B cell (primary cell): ENCODE data around the gene ARHGEF6. TPM values are rescaled to one million over a fixed set of nuclear protein-coding genes. Genes with fewer than 3 reads are reported as not detected.

Experiments used
- ATAC-seq: fragments of 200-7000 bp; cut with Tn5 transposase; one replicate; pipeline ENCODE4 v1.10.0; 2021; ENCODE audit warnings: low read depth, mild to moderate bottlenecking, moderate number of reproducible peaks, moderate library complexity
- CTCF ChIA-PET: fragments of 350-600 bp; sonication (Branson Sonifier 250); formaldehyde crosslinking; loops from one replicate; lab custom pipeline; 2021; ENCODE audit warnings: antibody characterized with exemption, inconsistent platforms; lab: Charles Lee
- POLR2A ChIA-PET: fragments of 350-600 bp; sonication (Branson Sonifier 250); formaldehyde crosslinking; loops from one replicate; lab custom pipeline; 2021; ENCODE audit warnings: antibody characterized with exemption; lab: Charles Lee
- DNase-seq: peaks from one replicate; pipeline ENCODE4 v3.0.0; 2013
- H2AFZ ChIP-seq: 2 replicates; pipeline ENCODE4 v1.6.1; 2012; ENCODE audit warnings: mild to moderate bottlenecking, low read depth, low read length; ENCODE audit not compliant: insufficient read depth, poor library complexity, severe bottlenecking
- H3K27ac ChIP-seq, 2 donors: 1 replicate in 1 of 2; 2 replicates in 1 of 2; pipeline ENCODE4 v1.5.1; 2012 to 2013; ENCODE audit warnings: low read length in 2 of 2, mild to moderate bottlenecking in 2 of 2, moderate library complexity in 1 of 2
- H3K27me3 ChIP-seq, 4 experiments: fragments of 200-600 bp in 1 of 4; sonication (generic) in 1 of 4; replicated peaks in 1 of 4; 1 replicate in 2 of 4; 2 replicates in 2 of 4; pipeline versions ENCODE4 v1.6.1 to v1.7.0; 2013 to 2016; ENCODE audit warnings: low read length in 3 of 4, mild to moderate bottlenecking in 2 of 4, mixed read lengths in 1 of 4, moderate library complexity in 1 of 4; ENCODE audit not compliant: insufficient read depth in 4 of 4, control insufficient read depth in 3 of 4; ENCODE audit errors: control extremely low read depth in 1 of 4
- H3K36me3 ChIP-seq, 2 experiments: replicated peaks in 1 of 2; 1 replicate in 1 of 2; 2 replicates in 1 of 2; pipeline versions ENCODE4 v1.6.1 to v1.7.1; 2013; ENCODE audit warnings: low read length in 1 of 2; ENCODE audit not compliant: insufficient read depth in 2 of 2, control insufficient read depth in 1 of 2; ENCODE audit errors: control extremely low read depth in 1 of 2, extremely low read depth in 1 of 2
- H3K4me1 ChIP-seq, 2 donors: fragments of 200-600 bp in 1 of 2; sonication (generic) in 1 of 2; 1 replicate in 1 of 2; 2 replicates in 1 of 2; pipeline versions ENCODE4 v1.5.1 to v1.6.1; 2013 to 2017; ENCODE audit warnings: low read length in 2 of 2; ENCODE audit not compliant: control insufficient read depth in 2 of 2, insufficient read depth in 2 of 2
- H3K4me2 ChIP-seq: replicated peaks from 2 replicates; pipeline ENCODE3; 2012; ENCODE audit warnings: mild to moderate bottlenecking, low read depth, low read length; ENCODE audit not compliant: poor library complexity, severe bottlenecking
- H3K4me3 ChIP-seq, 5 experiments: fragments of 200-600 bp in 1 of 5; sonication (generic) in 1 of 5; 1 replicate in 3 of 5; 2 replicates in 2 of 5; pipeline versions ENCODE4 v1.5.1 to v1.7.0; 2011 to 2016; ENCODE audit warnings: low read length in 4 of 5, mild to moderate bottlenecking in 4 of 5, low read depth in 2 of 5, control low read depth in 1 of 5, moderate library complexity in 1 of 5; ENCODE audit not compliant: insufficient read depth in 1 of 5; ENCODE audit errors: control extremely low read depth in 1 of 5, extremely low read depth in 1 of 5
- H3K79me2 ChIP-seq: fragments of 200-600 bp; sonication (generic); one replicate; pipeline ENCODE4 v1.6.0; 2016; ENCODE audit warnings: low read length; ENCODE audit not compliant: control insufficient read depth, insufficient read depth
- H3K9ac ChIP-seq: fragments of 200-600 bp; sonication (generic); 2 replicates; pipeline ENCODE4 v1.6.1; 2017; ENCODE audit warnings: mild to moderate bottlenecking, low read length, moderate library complexity
- H3K9me3 ChIP-seq, 3 donors: one replicate each; pipeline versions ENCODE4 v1.6.1 to v1.7.1; 2013; ENCODE audit warnings: low read length in 2 of 3; ENCODE audit not compliant: control insufficient read depth in 2 of 3, insufficient read depth in 1 of 3; ENCODE audit errors: control extremely low read depth in 1 of 3
- H4K20me1 ChIP-seq: 2 replicates; pipeline ENCODE4 v1.6.0; 2012; ENCODE audit warnings: mild to moderate bottlenecking, low read length; ENCODE audit not compliant: insufficient read depth, control insufficient read depth, poor library complexity, severe bottlenecking
- H3K27ac Mint-ChIP-seq: one replicate; pipeline ENCODE4 v1.8.0; 2021; ENCODE audit warnings: mixed read lengths
- H3K27me3 Mint-ChIP-seq: one replicate; pipeline ENCODE4 v1.8.0; 2021; ENCODE audit warnings: mixed read lengths
- H3K4me1 Mint-ChIP-seq: one replicate; pipeline ENCODE4 v1.8.0; 2021; ENCODE audit warnings: mixed read lengths
- H3K4me3 Mint-ChIP-seq: one replicate; pipeline ENCODE4 v1.8.0; 2021; ENCODE audit warnings: mixed read lengths
- H3K9me3 Mint-ChIP-seq: one replicate; pipeline ENCODE4 v1.8.0; 2022; ENCODE audit warnings: mixed read lengths; ENCODE audit not compliant: insufficient read depth
- CTCF ChIP-seq: fragments of 200-600 bp; IDR thresholded peaks from one replicate; pipeline ENCODE4 v1.8.0; 2022; ENCODE audit warnings: antibody characterized with exemption, mild to moderate bottlenecking
- EZH2 ChIP-seq: IDR thresholded peaks from 2 replicates; pipeline ENCODE4 v1.6.1; 2012; ENCODE audit warnings: borderline replicate concordance, low read depth, mild to moderate bottlenecking, moderate library complexity, low read length; ENCODE audit not compliant: insufficient read depth, poor library complexity, severe bottlenecking
- WGBS: methylation state at CpG from one replicate; pipeline ENCODE4 v1.1.5; 2013; ENCODE audit warnings: missing lambda C conversion rate; ENCODE audit not compliant: insufficient coverage; 5-methylcytosine and 5-hydroxymethylcytosine counted together
- intact Hi-C: fragments of 100-400 bp; cut with micrococcal nuclease; formaldehyde crosslinking; loops from one replicate; pipeline ENCODE4 v1.10.0; 2022
- polyA plus RNA-seq: library from polyadenylated mRNA; depleted of rRNA; stranded (reverse); fragments of >200 nt; gene quantifications from 2 replicates; pipeline ENCODE4 v1.2.3, GENCODE V29; 2012
- total RNA-seq, 2 donors: library from RNA; stranded (reverse); fragments of 120-200 nt in 1 of 2; gene quantifications; 1 replicate in 1 of 2; 2 replicates in 1 of 2; pipeline versions ENCODE4 v1.2.3 to v1.2.4, GENCODE V29; 2013 to 2022

Gene ARHGEF6
- total and polyA plus RNA-seq, 2 donors (not counting 1 experiment from before 2014, with no cell fraction given) = 29.6 to 43.4 TPM

- no peaks in the 10 kb centered on the region for H3K27me3 Mint-ChIP-seq
Measured at GRCh38 chrX:136814847-136815750, 34.4 kb upstream of the ARHGEF6 start.

More at GRCh38 chrX:136814847-136815750, 34.4 kb upstream of the ARHGEF6 start:
- ATAC-seq (no peak), DNase-seq (no peak)
- Histone ChIP-seq H3K4me1 (no peaks in the 10 kb centered on the region), H2AFZ (no peak overlapping the region), H3K27ac (no peak overlapping the region), H3K27me3 (no peaks in the 10 kb centered on the region), H3K36me3 (no peaks in the 10 kb centered on the region), H3K4me2 (no peak overlapping the region), H3K9me3 (no peaks in the 10 kb centered on the region), H4K20me1 (no peaks in the 10 kb centered on the region), H3K9ac (no peak overlapping the region), H3K79me2 (no peaks in the 10 kb centered on the region), H3K4me3 (no peak overlapping the region)
- Mint-ChIP-seq H3K4me1 (no peaks in the 10 kb centered on the region), H3K9me3 (no peaks in the 10 kb centered on the region), H3K27ac (no peak overlapping the region), H3K4me3 (no peak overlapping the region)
- no CpG with 5 or more reads among the region's 3 CpGs for WGBS
- POLR2A ChIA-PET = interaction anchor here (0.6 kb wide), 1 partner anchor 34 kb away, joined by 5 read pairs; no protein-coding TSS in a partner anchor
- CTCF ChIA-PET = no interaction called here
- no peak for TF ChIP-seq EZH2
- TF ChIP-seq CTCF = no peak
- intact Hi-C loops = no loop called here
